H1 (cell line): ENCODE data around the gene POM121L2. TPM values are rescaled to one million over a fixed set of nuclear protein-coding genes. Genes with fewer than 3 reads are reported as not detected.

ENCODE experiments used
- CTCF ChIA-PET: fragments of 300-600 bp; sonication (Branson Sonifier 250); formaldehyde crosslinking; loops from one replicate; lab custom pipeline; 2021; ENCODE audit not compliant: partially characterized antibody; lab: Charles Lee
- POLR2A ChIA-PET: fragments of 300-600 bp; sonication (Branson Sonifier 250); formaldehyde crosslinking; loops from one replicate; lab custom pipeline; 2021; ENCODE audit warnings: inconsistent platforms; ENCODE audit not compliant: partially characterized antibody; lab: Charles Lee
- DNase-seq, 2 experiments: peaks; one replicate each; pipeline versions ENCODE4 v3.0.0 to v3.0.0-alpha.2; 2010 to 2022; ENCODE audit warnings: low spot score in 2 of 2, low read depth in 1 of 2, mixed read lengths in 1 of 2
- FAIRE-seq: peaks from 2 replicates; lab custom pipeline; 2011; peaks lifted over from hg19 to GRCh38; lab: Jason Lieb, UNC
- H2AFZ ChIP-seq: 2 replicates; pipeline ENCODE4 v1.8.1; 2012; ENCODE audit warnings: low read length, inconsistent platforms
- H2AK5ac ChIP-seq: 2 replicates; pipeline ENCODE4 v1.6.1; 2013; ENCODE audit warnings: low read depth, low read length
- H2BK120ac ChIP-seq: replicated peaks from 2 replicates; pipeline ENCODE3; 2013; ENCODE audit warnings: low read depth, low read length, inconsistent platforms
- H2BK12ac ChIP-seq: 2 replicates; pipeline ENCODE4 v1.6.1; 2013; ENCODE audit warnings: low read depth, low read length
- H2BK15ac ChIP-seq: 2 replicates; pipeline ENCODE4 v1.6.1; 2013; ENCODE audit warnings: low read length
- H2BK20ac ChIP-seq: 2 replicates; pipeline ENCODE4 v1.6.1; 2013; ENCODE audit warnings: low read length
- H2BK5ac ChIP-seq: 2 replicates; pipeline ENCODE4 v1.6.1; 2013; ENCODE audit warnings: low read depth, low read length
- H3K14ac ChIP-seq: 2 replicates; pipeline ENCODE4 v1.6.1; 2013; ENCODE audit warnings: inconsistent platforms; ENCODE audit not compliant: insufficient read length
- H3K18ac ChIP-seq: 2 replicates; pipeline ENCODE4 v1.6.1; 2013; ENCODE audit warnings: low read length; ENCODE audit errors: extremely low read depth
- H3K23ac ChIP-seq: 2 replicates; pipeline ENCODE4 v1.6.1; 2013; ENCODE audit warnings: inconsistent platforms; ENCODE audit not compliant: insufficient read length
- H3K23me2 ChIP-seq: 2 replicates; pipeline ENCODE4 v1.6.1; 2013; ENCODE audit warnings: low read depth, low read length
- H3K27ac ChIP-seq: 2 replicates; pipeline ENCODE4 v1.6.1; 2011; ENCODE audit warnings: low read depth, low read length, inconsistent platforms
- H3K27me3 ChIP-seq, 4 experiments: replicated peaks in 1 of 4; 1 replicate in 1 of 4; 2 replicates in 3 of 4; pipeline versions ENCODE4 v1.6.1 to v1.8.1; 2011 to 2013; ENCODE audit warnings: low read length in 3 of 4, mild to moderate bottlenecking in 3 of 4, inconsistent platforms in 2 of 4, mixed read lengths in 2 of 4, moderate library complexity in 1 of 4; ENCODE audit not compliant: control insufficient read depth in 3 of 4, insufficient read depth in 3 of 4; ENCODE audit errors: extremely low read depth in 1 of 4
- H3K36me3 ChIP-seq, 4 experiments: 2 replicates each; pipeline versions ENCODE4 v1.6.1 to v1.8.1; 2011 to 2013; ENCODE audit warnings: mild to moderate bottlenecking in 4 of 4, low read length in 3 of 4, moderate library complexity in 2 of 4, control low read depth in 1 of 4, inconsistent platforms in 1 of 4; ENCODE audit not compliant: insufficient read depth in 4 of 4, control insufficient read depth in 2 of 4
- H3K4ac ChIP-seq: replicated peaks from 2 replicates; pipeline ENCODE3; 2013; ENCODE audit warnings: low read length, low read depth, mixed read lengths, inconsistent platforms; ENCODE audit not compliant: insufficient read length
- H3K4me1 ChIP-seq, 4 experiments: replicated peaks in 1 of 4; 1 replicate in 1 of 4; 2 replicates in 3 of 4; pipeline versions ENCODE4 v1.6.1 to v1.8.1; 2011 to 2013; ENCODE audit warnings: low read length in 3 of 4, inconsistent platforms in 2 of 4, mixed read lengths in 1 of 4; ENCODE audit not compliant: insufficient read depth in 4 of 4, control insufficient read depth in 3 of 4
- H3K4me2 ChIP-seq, 2 experiments: 2 replicates each; pipeline versions ENCODE4 v1.6.1 to v1.8.1; 2011 to 2013; ENCODE audit warnings: low read depth in 2 of 2, low read length in 2 of 2, control low read depth in 1 of 2, inconsistent platforms in 1 of 2, mild to moderate bottlenecking in 1 of 2; ENCODE audit not compliant: insufficient read depth in 1 of 2
- H3K4me3 ChIP-seq, 4 experiments: fragments of 200-600, 300-600 bp in 1 of 4; sonication (generic), shearing (Covaris generic), sonication (Bioruptor Twin) in 1 of 4; 2 replicates each; pipeline versions ENCODE4 v1.5.1 to v1.8.1; 2011 to 2016; ENCODE audit warnings: low read length in 4 of 4, low read depth in 3 of 4, control low read depth in 2 of 4, inconsistent platforms in 2 of 4, mild to moderate bottlenecking in 2 of 4, mixed read lengths in 1 of 4, moderate library complexity in 1 of 4; ENCODE audit not compliant: insufficient read depth in 2 of 4; ENCODE audit errors: extremely low read depth in 1 of 4
- H3K56ac ChIP-seq: replicated peaks from 2 replicates; pipeline ENCODE3; 2013; ENCODE audit warnings: low read depth, mild to moderate bottlenecking, mixed read lengths, low read length, inconsistent platforms; ENCODE audit not compliant: insufficient read length
- H3K79me1 ChIP-seq: 2 replicates; pipeline ENCODE4 v1.6.1; 2013; ENCODE audit warnings: low read depth, low read length, control low read depth
- H3K79me2 ChIP-seq, 2 experiments: 2 replicates each; pipeline versions ENCODE4 v1.6.1 to v1.8.1; 2012 to 2013; ENCODE audit warnings: low read length in 2 of 2, mild to moderate bottlenecking in 2 of 2, inconsistent platforms in 1 of 2; ENCODE audit not compliant: insufficient read depth in 2 of 2, control insufficient read depth in 1 of 2
- H3K9ac ChIP-seq, 4 experiments: replicated peaks in 1 of 4; 1 replicate in 1 of 4; 2 replicates in 3 of 4; pipeline versions ENCODE4 v1.6.1 to v1.8.1; 2011 to 2013; ENCODE audit warnings: low read depth in 3 of 4, low read length in 3 of 4, control low read depth in 2 of 4, mild to moderate bottlenecking in 2 of 4, moderate library complexity in 2 of 4, inconsistent platforms in 1 of 4; ENCODE audit errors: extremely low read depth in 1 of 4
- H3K9me3 ChIP-seq, 2 experiments: 2 replicates each; pipeline versions ENCODE4 v1.6.1 to v1.8.1; 2012 to 2013; ENCODE audit warnings: mild to moderate bottlenecking in 2 of 2, moderate library complexity in 2 of 2, control low read depth in 1 of 2, inconsistent platforms in 1 of 2, low read depth in 1 of 2, low read length in 1 of 2, mixed read lengths in 1 of 2; ENCODE audit not compliant: insufficient read depth in 2 of 2
- H4K20me1 ChIP-seq, 2 experiments: replicated peaks in 1 of 2; 2 replicates each; pipeline versions ENCODE3 to v1.8.1; 2011 to 2013; ENCODE audit warnings: inconsistent platforms in 2 of 2, low read length in 2 of 2, mild to moderate bottlenecking in 1 of 2; ENCODE audit not compliant: insufficient read depth in 2 of 2, control insufficient read depth in 1 of 2
- H4K5ac ChIP-seq: 2 replicates; pipeline ENCODE4 v1.6.1; 2013; ENCODE audit warnings: low read length, low read depth, mixed read lengths, inconsistent platforms; ENCODE audit not compliant: insufficient read length
- H4K8ac ChIP-seq: 2 replicates; pipeline ENCODE4 v1.8.0; 2013; ENCODE audit warnings: mild to moderate bottlenecking, moderate library complexity, low read length, inconsistent platforms; ENCODE audit not compliant: insufficient read depth; ENCODE audit errors: extremely low read depth
- H4K91ac ChIP-seq: replicated peaks from 2 replicates; pipeline ENCODE3; 2013; ENCODE audit warnings: low read length, mixed read lengths, inconsistent platforms; ENCODE audit not compliant: insufficient read length
- ASH2L ChIP-seq: fragments of 200-600, 300-600 bp; sonication (generic); IDR thresholded peaks from one replicate; pipeline ENCODE4 v1.7.1; 2017; ENCODE audit warnings: low read length
- EZH2 ChIP-seq: fragments of 200-600 bp; sonication (generic); IDR thresholded peaks from 2 replicates; pipeline ENCODE4 v1.7.1; 2012; ENCODE audit warnings: low read depth, mild to moderate bottlenecking, moderate library complexity, low read length, inconsistent platforms; ENCODE audit not compliant: severe bottlenecking
- KDM4A ChIP-seq: IDR thresholded peaks from one replicate; pipeline ENCODE4 v1.7.1; 2012; ENCODE audit warnings: low read depth, mild to moderate bottlenecking, moderate library complexity, low read length, inconsistent platforms; ENCODE audit not compliant: severe bottlenecking
- NRF1 ChIP-seq: IDR thresholded peaks from 2 replicates; pipeline ENCODE4 v1.6.1; 2011; ENCODE audit warnings: mild to moderate bottlenecking, low read depth, low read length, improper control_type of control experiment
- RAD21 ChIP-seq, 2 experiments: IDR thresholded peaks in 1 of 2; conservative IDR thresholded peaks in 1 of 2; 2 replicates each; pipeline ENCODE4 v1.6.1; 2011; ENCODE audit warnings: low read depth in 2 of 2, low read length in 2 of 2, improper control_type of control experiment in 1 of 2, inconsistent platforms in 1 of 2, mild to moderate bottlenecking in 1 of 2, moderate library complexity in 1 of 2
- SAP30 ChIP-seq: fragments of 300-600 bp; sonication (generic); IDR thresholded peaks from 2 replicates; pipeline ENCODE4 v1.7.1; 2012; ENCODE audit warnings: low read length, moderate library complexity, mild to moderate bottlenecking, inconsistent platforms; ENCODE audit not compliant: insufficient read depth, insufficient replicate concordance
- SIN3A ChIP-seq, 2 experiments: IDR thresholded peaks in 1 of 2; conservative IDR thresholded peaks in 1 of 2; 2 replicates each; pipeline ENCODE4 v1.6.1; 2011 to 2012; ENCODE audit warnings: low read length in 2 of 2, improper control_type of control experiment in 1 of 2, low read depth in 1 of 2, mild to moderate bottlenecking in 1 of 2
- TAF7 ChIP-seq: optimal IDR thresholded peaks from 2 replicates; pipeline ENCODE3; 2011; ENCODE audit warnings: low read depth, mild to moderate bottlenecking, inconsistent platforms, low read length, moderate library complexity, borderline replicate concordance
- WGBS, 2 experiments: shearing (Covaris generic) in 1 of 2; methylation state at CpG; one replicate each; pipeline versions ENCODE4 v1.1.6 to v1.1.7; 2013 to 2015; ENCODE audit warnings: low lambda C conversion rate in 2 of 2, mixed read lengths in 2 of 2, inconsistent platforms in 1 of 2, low coverage in 1 of 2, missing lambda C conversion rate in 1 of 2; ENCODE audit not compliant: insufficient replicate concordance in 2 of 2, insufficient coverage in 1 of 2, insufficient read length in 1 of 2; ENCODE audit errors: extremely low coverage in 1 of 2, missing lambda C conversion rate in 1 of 2; 5-methylcytosine and 5-hydroxymethylcytosine counted together
- long read RNA-seq, 2 experiments: library from RNA in 1 of 2; library from capped mRNA in 1 of 2; stranded (forward); transcript quantifications; one replicate each; pipeline ENCODE4 v2.0.0, GENCODE V29; 2021; ENCODE audit warnings: inconsistent platforms in 1 of 2
- polyA minus RNA-seq, 3 experiments: library from RNA; depleted of rRNA, polyadenylated mRNA; stranded (reverse); fragments of >200 nt; gene quantifications; 1 replicate in 2 of 3; 2 replicates in 1 of 3; pipeline ENCODE4 v1.2.3, GENCODE V29; 2011
- polyA plus RNA-seq, 7 experiments: library from polyadenylated mRNA; depleted of rRNA in 3 of 7; stranded (reverse) in 5 of 7; unstranded in 2 of 7; fragments of >200 nt in 5 of 7; fragments of 200-250 nt in 2 of 7; gene quantifications; 1 replicate in 5 of 7; 2 replicates in 1 of 7; 4 replicates in 1 of 7; pipeline versions ENCODE4 v1.2.1 to v1.2.3, GENCODE V29; 2011 to 2013; ENCODE audit warnings: missing spikeins in 2 of 7, mixed read lengths in 2 of 7
- total RNA-seq: library from RNA; stranded (reverse); fragmentation: NEBNext Ultra II Directional; extraction: Animal tissue kit (Norgen Biotek cat#: 25700); gene quantifications from 2 replicates; pipeline ENCODE4 v1.2.1, GENCODE V29; 2021

The POM121L2 gene
- 0.09 and 0.17 TPM in 2 replicates for total RNA-seq
- polyA plus RNA-seq (2011; rRNA removed), result 0.05 TPM in 2 replicates
- polyA plus RNA-seq (2011; cell fraction: cytosol; rRNA removed), result 0.03 TPM
- polyA plus RNA-seq (2011; cell fraction: nucleus; rRNA removed), result 0.13 TPM
- polyA plus RNA-seq (2012, experiment 1 of 2), result 0.05 to 0.11 TPM in 2 of 4 replicates, not detected in the others
- polyA plus RNA-seq (2012, experiment 2 of 2), result 0.09 TPM
- 0.08 TPM for polyA plus RNA-seq (2013, experiment 1 of 2)
- polyA plus RNA-seq (2013, experiment 2 of 2), result 0.11 TPM
- 0.16 TPM in 1 of 2 replicates, not detected in the other for polyA minus RNA-seq (2011; rRNA and poly(A)+ RNA removed)
- not detected for polyA minus RNA-seq (2011; cell fraction: cytosol; rRNA and poly(A)+ RNA removed)
- not detected for polyA minus RNA-seq (2011; cell fraction: nucleus; rRNA and poly(A)+ RNA removed)
- long read RNA-seq, experiment 1, result 0 reads
- long read RNA-seq, experiment 2, result 0 reads

DNA sequence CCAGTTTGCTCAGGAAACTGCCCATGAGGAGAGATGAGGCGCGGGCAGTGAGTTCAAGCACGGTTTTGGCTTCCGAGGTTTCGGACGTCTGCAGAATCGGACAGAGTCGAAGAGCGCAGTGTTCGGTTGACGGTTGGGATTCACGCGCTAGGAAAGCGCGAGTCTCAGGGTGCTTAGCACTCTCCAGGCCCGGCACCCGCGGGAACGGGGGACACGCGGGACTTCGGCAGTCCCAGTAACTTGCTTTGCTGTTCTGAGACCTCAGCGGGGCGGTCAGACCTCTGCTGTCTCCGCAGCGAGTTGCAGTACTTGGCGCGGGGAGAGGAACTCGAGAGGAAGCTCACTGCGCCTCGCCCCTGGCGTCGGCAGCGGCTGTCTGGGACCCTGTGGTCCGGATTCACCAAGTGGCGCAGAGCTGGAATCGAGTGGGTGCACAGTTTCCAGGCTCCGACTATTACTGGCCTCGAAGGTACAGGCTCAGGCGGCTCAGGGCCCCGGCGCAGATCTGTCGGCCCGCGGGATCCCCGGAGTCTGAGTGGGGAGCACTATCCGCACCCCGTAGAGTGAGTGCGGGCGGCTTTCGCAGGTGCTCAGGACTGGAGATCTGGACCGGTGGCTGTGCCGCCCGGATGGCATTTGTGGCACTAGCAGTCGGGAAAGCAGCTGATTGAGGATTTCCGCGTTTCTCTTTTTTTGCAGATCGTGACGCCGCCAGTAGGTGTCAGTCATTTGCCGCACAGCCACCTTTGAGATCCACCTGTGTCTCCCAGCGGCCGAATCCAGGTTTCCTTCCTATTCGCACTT lies at the start of gene POM121L2:
Gene POM121L2 (minus strand): TSS at position 128 of the 804 bp plus-strand sequence. CDS start 103 bp downstream, at position 25.
- H3K18ac ChIP-seq, result no peak within 1 kb of the TSS
- CTCF ChIA-PET, result interaction anchor here (0.5 to 3.1 kb wide), 30 partner anchors 10 to 293 kb away, joined by 3 to 13 read pairs (median 4); partner anchors contain the start of gene ZNF391
- no peaks in the 10 kb centered on the region for H3K79me2 ChIP-seq
- WGBS, 2 experiments, result 2% methylated on average over 62 of the region's 64 CpGs; no CpG with 5 or more reads in 1 of the 2 experiments
- peak within 1 kb of the TSS; percentile 61 for H2AFZ ChIP-seq
- H3K56ac ChIP-seq, result no peak within 1 kb of the TSS
- no peak within 1 kb of the TSS for H2BK15ac ChIP-seq
- no peak within 1 kb of the TSS for H3K14ac ChIP-seq
- H2BK12ac ChIP-seq, result peak within 1 kb of the TSS; percentile 60; the same call in 1 of the 2 replicates
- H3K4me1 ChIP-seq, result peaks cover 0 to 6% (median 2%) of the 10 kb centered on the region in 4 experiments; a peak in 3 of 7 replicates
- peak within 1 kb of the TSS in 1 of 4 experiments; percentile 56; a peak in 3 of 7 replicates for H3K9ac ChIP-seq
- peak within 1 kb of the TSS; percentile 76 for H4K8ac ChIP-seq
- no peak within 1 kb of the TSS for H3K23ac ChIP-seq
- no peak within 1 kb of the TSS for H3K4ac ChIP-seq
- DNase-seq (peak in 1 of 2 experiments; percentile 90), FAIRE-seq (peak; percentile 83)
- no peak within 1 kb of the TSS for H4K5ac ChIP-seq
- no peaks in the 10 kb centered on the region for H3K79me1 ChIP-seq
- H4K20me1 ChIP-seq, result peaks cover 0 to 1% of the 10 kb centered on the region in 2 experiments
- H3K36me3 ChIP-seq, result no peaks in the 10 kb centered on the region
- peak within 1 kb of the TSS; percentile 61 to 80 (median 72) for H3K4me3 ChIP-seq
- H4K91ac ChIP-seq, result peak within 1 kb of the TSS; percentile 87
- H2BK20ac ChIP-seq, result no peak within 1 kb of the TSS
- no peak within 1 kb of the TSS for H2BK120ac ChIP-seq
- POLR2A ChIA-PET, result interaction anchor here (0.9 to 1.1 kb wide), 2 partner anchors 14 to 167 kb away, joined by 3 to 4 read pairs; no protein-coding TSS in a partner anchor
- H2AK5ac ChIP-seq, result no peak within 1 kb of the TSS
- H3K27me3 ChIP-seq, result peaks cover 13 to 36% (median 31%) of the 10 kb centered on the region in 4 experiments
- no peak within 1 kb of the TSS for H3K27ac ChIP-seq
- H3K23me2 ChIP-seq, result peaks cover 8% of the 10 kb centered on the region
- H3K9me3 ChIP-seq, result no peaks in the 10 kb centered on the region
- peak within 1 kb of the TSS; percentile 91 for H3K4me2 ChIP-seq
- H2BK5ac ChIP-seq, result no peak within 1 kb of the TSS
- TF ChIP-seq NRF1, result no peak
- TF ChIP-seq SIN3A (conservative IDR thresholded peaks at IDR 0.05 in 1 of 2, IDR thresholded peaks at IDR 0.05 in 1 of 2; ENCODE audit: low read depth in 1 of 2, low read length in 2 of 2), result peak; percentile 79 to 84; a peak in 3 of 4 replicates
- TF ChIP-seq TAF7, result no peak
- peak; percentile 91 to 94 for TF ChIP-seq RAD21 (IDR thresholded peaks at IDR 0.05 in 1 of 2, conservative IDR thresholded peaks at IDR 0.05 in 1 of 2; ENCODE audit: low read depth in 2 of 2, low read length in 2 of 2)
- peak; percentile 87 for TF ChIP-seq KDM4A
- TF ChIP-seq ASH2L, result peak; percentile 94
- TF ChIP-seq SAP30, result no peak
- TF ChIP-seq EZH2, result peak; percentile 81
